ACHN (cell line): ENCODE results near the gene MPDU1.

Source experiments
- DNase-seq: peaks from one replicate; pipeline ENCODE4 v3.0.0-alpha.2; 2015
- in situ Hi-C: cut with HindIII; loops from 2 replicates; pipeline ENCODE4 v1.10.0; 2017; ENCODE audit warnings: low sequenced_read_pairs, low pct_ligation_motif_present, low pct_unique_long_range_greater_than_20kb

MPDU1 gene

DNA sequence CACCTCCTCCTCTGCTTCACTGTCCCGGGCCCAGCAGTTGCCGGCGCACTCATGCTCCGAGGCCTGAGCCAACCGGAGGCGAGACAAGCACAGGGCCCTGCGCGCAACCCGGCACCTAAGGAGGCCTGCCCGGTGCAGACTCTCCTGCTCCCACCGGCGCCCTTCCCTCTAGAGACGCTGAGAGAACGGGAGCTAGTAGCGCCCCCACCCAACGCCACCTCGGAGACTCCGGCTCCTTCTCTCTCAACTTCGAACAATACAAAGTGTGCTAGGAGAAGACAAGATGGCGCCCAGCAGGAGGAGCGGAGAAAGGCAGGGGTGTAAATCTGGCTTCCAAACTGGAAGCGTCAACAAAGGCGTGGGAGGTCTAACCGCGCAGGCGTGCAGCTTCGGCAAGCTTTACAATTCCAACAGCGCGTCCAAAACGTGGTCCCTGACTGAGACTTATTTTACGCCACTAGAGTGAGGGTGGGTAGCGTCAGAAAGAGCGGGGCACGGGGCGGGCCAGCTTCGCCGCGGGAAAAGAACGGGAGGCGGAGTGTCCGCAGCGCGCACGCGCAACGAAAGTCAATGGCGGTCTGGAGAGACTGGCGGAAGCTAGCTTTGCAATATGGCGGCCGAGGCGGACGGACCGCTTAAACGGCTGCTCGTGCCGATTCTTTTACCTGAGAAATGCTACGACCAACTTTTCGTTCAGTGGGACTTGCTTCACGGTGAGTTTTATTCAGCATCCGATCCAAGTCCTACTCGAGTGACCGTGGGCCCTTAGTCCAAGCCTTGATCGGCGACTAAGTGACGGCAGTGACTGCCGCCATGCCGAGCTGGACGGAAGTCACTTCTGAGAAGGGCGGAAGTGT is at the start of gene MPDU1:
MPDU1 (plus strand) TSS at position 600 of the 857 bp plus-strand sequence; CDS start at position 611, 11 bp downstream.
- peak; percentile 97 for DNase-seq
- in situ Hi-C loops: no loop called here

DNA sequence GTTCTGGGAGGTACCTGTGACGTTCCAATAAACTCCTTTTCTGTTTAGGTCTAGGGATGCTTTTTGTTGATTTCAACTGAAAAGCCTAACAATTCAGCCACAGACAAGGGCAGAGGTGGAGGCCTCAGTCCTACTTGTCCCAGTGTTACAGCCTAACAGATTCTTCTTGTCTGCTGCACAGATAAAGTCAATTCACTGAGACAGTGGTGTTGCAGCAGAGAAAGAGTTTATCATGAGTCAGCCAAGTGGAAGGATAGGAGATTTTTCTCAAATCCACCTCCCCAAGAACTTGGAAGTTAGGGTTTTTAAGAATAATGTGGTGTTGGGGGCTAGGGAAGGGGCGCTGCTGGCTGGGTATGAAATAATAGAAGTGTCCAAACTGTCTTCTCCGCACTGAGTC is 45.6 kb upstream of the MPDU1 start:
- in situ Hi-C loops: no loop called here
- no peak for DNase-seq

DNA sequence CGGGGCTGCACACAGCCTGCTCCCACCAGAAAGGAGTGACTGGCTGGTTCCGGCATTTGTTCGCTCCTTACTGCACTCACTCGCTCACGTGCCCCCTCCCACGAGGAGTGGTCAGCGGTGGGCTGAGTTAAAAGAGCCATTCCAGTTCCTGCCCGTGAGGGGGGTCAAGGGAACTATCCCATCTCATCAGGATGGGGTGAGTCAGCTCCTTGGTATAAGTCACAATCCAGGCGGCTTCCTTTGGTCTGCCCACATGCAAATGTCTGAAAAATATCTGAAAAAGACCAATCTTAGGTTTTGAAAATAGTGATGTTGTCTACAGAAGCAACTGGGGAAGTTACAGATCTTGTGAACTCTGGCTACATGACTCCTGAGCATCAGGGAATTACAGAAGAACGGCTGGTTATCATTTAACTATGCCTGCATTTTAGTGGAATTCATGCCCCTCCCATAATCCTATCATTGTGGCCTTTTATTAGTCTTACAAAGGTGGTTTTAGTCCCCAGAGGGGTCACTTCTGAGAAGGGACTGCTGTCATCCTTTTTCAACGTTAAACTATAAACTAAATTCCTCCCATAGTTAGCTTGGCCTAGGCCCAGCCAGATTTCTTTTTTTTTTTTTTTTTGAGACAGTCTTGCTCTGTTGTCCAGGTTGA is 44.6 kb upstream of the MPDU1 start:
- in situ Hi-C loops: no loop called here
- DNase-seq: no peak

- in situ Hi-C loops: no loop called here
- DNase-seq: no peak
These were observed 42.5 kb upstream of the MPDU1 start for GRCh38 chr17:7541074-7541621.

DNA sequence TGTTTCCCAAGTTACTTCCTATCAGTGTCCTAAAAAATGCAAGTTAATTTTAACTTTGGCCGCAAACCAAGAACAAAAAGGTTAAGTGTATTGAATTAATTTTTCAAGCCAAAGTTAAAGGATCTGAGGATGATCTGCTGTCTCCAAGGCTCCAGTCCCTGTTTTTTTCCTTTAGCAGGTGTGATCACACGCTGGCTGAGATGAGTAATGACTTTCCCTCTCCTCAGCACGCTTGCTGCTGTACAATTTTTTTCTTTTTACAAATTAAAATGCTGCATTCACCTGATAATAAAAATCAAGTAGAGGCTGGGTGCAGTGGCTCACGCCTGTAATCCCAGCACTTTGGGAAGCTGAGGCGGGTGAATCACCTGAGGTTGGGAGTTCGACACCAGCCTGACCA is 38.7 kb upstream of the MPDU1 start:
- in situ Hi-C loops: no loop called here
- no peak for DNase-seq

GRCh38 chr17:7548585-7549400 is 34.9 kb upstream of the MPDU1 start, which contains the start of gene TNFSF12:
TSS of gene TNFSF12 (plus strand) at chr17:7549058. CDS start at chr17:7549154, 96 bp downstream.
- in situ Hi-C loops: no loop called here
- peak; percentile 58 for DNase-seq

DNA sequence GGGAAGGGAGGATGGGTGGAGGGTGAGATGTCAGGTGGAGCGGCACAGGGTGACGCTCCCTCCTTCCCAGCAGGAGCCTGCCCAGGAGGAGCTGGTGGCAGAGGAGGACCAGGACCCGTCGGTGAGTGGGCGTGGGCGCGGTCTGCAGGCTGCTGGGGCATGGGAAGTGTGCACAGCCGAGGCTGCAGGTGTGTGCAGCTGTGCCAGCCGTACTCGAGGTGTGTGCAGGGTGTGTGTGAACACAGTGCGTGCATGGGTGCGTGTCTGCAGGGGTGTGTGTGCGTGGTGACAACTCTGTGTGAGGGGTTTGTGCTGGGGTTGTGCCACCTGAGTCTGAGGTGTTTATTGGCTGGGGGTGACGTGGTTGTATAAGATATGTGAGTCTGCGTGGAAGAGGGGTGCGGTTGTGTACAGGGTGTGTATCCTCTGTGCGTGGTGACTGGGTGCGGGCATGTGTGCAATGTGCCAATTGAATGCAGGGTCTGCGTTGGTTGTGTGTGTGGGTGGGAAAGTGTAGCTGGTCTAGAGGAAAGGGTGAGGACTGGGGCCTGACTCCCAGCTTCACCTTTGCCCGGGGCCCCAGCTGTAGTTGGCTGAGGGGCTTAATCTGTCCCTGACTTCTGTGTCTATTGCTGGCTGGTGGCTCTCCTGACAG is 34.1 kb upstream of the MPDU1 start:
- no peak for DNase-seq
- in situ Hi-C loops: no loop called here

GRCh38 chr17:7550344-7550743 is 33.3 kb upstream of the MPDU1 start:
- in situ Hi-C loops: no loop called here
- DNase-seq: no peak

- in situ Hi-C loops: no loop called here
- no peak for DNase-seq
These were observed 32.3 kb upstream of the MPDU1 start for GRCh38 chr17:7551396-7551795.

DNA sequence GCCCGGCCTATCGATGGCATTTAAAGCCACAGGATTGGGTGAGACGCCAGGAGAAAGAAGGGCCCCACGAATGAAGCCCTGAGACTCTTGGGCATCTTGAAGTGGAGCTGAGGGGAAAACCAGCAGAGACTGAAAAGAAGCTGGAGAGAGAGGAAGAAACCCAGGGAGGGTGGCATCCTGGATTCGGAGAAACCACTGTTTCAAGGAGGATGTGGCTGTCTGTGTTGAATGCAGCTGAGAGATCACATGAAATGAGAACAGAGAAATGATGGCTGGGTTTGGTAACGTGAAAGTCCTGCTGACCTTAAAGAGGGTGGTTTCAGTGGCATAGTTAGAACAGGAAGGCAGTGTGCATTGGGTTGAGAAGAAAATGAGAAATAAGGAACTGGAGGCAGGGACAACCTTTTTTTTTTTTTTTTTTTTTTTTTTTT is 31.0 kb upstream of the MPDU1 start:
- DNase-seq: no peak
- in situ Hi-C loops: no loop called here

DNA sequence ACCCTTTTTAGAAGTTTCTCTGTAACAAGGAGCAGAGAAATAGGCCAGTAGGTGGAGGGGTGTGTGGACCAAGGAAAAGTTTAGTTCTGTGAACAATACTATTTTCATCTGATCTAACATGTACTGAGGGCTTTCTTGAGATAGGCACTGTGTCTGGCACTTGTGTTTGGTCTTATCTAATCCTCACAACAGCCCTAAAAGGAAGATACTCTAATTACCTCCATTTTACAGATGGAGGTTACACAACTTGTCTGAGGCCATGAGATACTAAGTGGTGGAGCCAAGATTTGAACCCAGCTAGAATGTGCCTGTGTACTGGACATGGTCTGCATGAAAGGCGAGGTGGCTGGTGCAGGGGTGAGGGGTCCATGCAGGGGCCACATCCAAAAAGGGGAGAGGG is 30.3 kb upstream of the MPDU1 start:
- DNase-seq: no peak
- in situ Hi-C loops: no loop called here

GRCh38 chr17:7555320-7555948 is 28.2 kb upstream of the MPDU1 start:
- in situ Hi-C loops: no loop called here
- no peak for DNase-seq

- in situ Hi-C loops: no loop called here
- no peak for DNase-seq
These were observed 27.0 kb upstream of the MPDU1 start for GRCh38 chr17:7556627-7557026.

DNA sequence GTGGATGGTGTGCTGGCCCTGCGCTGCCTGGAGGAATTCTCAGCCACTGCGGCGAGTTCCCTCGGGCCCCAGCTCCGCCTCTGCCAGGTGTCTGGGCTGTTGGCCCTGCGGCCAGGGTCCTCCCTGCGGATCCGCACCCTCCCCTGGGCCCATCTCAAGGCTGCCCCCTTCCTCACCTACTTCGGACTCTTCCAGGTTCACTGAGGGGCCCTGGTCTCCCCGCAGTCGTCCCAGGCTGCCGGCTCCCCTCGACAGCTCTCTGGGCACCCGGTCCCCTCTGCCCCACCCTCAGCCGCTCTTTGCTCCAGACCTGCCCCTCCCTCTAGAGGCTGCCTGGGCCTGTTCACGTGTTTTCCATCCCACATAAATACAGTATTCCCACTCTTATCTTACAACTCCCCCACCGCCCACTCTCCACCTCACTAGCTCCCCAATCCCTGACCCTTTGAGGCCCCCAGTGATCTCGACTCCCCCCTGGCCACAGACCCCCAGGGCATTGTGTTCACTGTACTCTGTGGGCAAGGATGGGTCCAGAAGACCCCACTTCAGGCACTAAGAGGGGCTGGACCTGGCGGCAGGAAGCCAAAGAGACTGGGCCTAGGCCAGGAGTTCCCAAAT is 26.4 kb upstream of the MPDU1 start:
- in situ Hi-C loops: no loop called here
- no peak for DNase-seq

DNA sequence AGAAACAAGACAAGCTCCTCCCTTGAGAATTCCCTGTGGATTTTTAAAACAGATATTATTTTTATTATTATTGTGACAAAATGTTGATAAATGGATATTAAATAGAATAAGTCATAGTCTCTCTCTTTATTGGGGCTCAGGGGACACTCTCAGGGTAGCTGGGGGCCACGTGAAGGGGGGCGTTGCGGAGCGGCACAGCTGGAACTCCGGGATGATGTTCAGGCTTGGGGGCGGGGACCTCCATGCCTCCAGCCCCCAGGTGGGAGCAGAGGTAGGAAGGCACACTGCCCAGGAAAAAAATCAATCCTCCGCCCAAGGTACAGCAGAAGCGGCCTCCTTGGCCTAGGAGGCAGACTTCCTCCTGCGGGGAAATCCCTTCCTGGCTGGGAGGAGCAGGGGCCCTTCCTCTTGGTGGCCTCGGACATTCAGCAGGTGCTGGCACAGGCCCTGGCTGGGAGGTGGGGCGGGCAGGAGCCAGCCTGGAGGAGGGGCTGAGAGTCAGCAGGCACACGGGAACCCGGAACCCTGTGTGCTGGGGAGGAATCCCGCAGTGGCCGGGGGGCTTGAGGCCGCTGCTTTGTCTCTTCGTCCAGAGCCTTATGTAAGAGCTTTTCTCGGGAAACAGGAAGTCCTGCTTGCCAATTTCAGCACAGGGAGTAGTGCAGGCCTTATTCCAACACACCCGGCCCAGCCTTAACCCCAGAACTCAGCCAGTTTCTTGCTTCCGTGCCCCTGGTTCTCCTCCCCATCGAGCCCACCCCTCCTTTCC is 25.7 kb upstream of the MPDU1 start:
- in situ Hi-C loops: no loop called here

GRCh38 chr17:7558544-7559319 is 24.9 kb upstream of the MPDU1 start, which contains the start of gene TNFSF13:
TSS of gene TNFSF13 (plus strand) at chr17:7558750. CDS start at chr17:7559040, 290 bp downstream.
- DNase-seq: no peak
- in situ Hi-C loops: no loop called here

More for the DNA sequence above, 25.7 kb upstream of the MPDU1 start:
- peak; percentile 81 for DNase-seq
